ACC112 (cell line): Measurements from ENCODE around the gene CA11.

Experiments used
- H2AFZ ChIP-seq: fragments of 200-600 bp; sonication (generic); one replicate; pipeline ENCODE4 v1.6.0; 2017; ENCODE audit warnings: antibody characterized with exemption, low read length; ENCODE audit not compliant: unreplicated experiment
- H3K27ac ChIP-seq: fragments of 200-600 bp; sonication (generic); 2 replicates; pipeline ENCODE4 v1.5.1; 2014; ENCODE audit warnings: low read depth, mild to moderate bottlenecking, antibody characterized with exemption, low read length, moderate library complexity
- H3K27me3 ChIP-seq: fragments of 200-600 bp; sonication (generic); 2 replicates; pipeline ENCODE4 v1.6.1; 2014; ENCODE audit warnings: mild to moderate bottlenecking, antibody characterized with exemption, low read length, moderate library complexity, mixed read lengths; ENCODE audit not compliant: insufficient read depth
- H3K36me3 ChIP-seq: fragments of 200-600 bp; sonication (generic); 2 replicates; pipeline ENCODE4 v1.6.1; 2016; ENCODE audit warnings: mild to moderate bottlenecking, antibody characterized with exemption, low read length, moderate library complexity, mixed read lengths; ENCODE audit not compliant: insufficient read depth
- H3K4me1 ChIP-seq: fragments of 200-600 bp; sonication (generic); one replicate; pipeline ENCODE4 v1.6.1; 2016; ENCODE audit warnings: low read length, mixed read lengths; ENCODE audit not compliant: insufficient read depth, unreplicated experiment, control insufficient read depth
- H3K4me3 ChIP-seq: fragments of 200-600 bp; sonication (generic); 2 replicates; pipeline ENCODE4 v1.5.1; 2014; ENCODE audit warnings: mild to moderate bottlenecking, low read depth, low read length
- H3K79me2 ChIP-seq: fragments of 200-600 bp; sonication (generic); one replicate; pipeline ENCODE4 v1.6.0; 2016; ENCODE audit warnings: low read length; ENCODE audit not compliant: control insufficient read depth, unreplicated experiment, insufficient read depth

The CA11 gene

GRCh38 chr19:48628486-48629296 is 17.3 kb downstream of the CA11 start:
- Histone ChIP-seq H3K4me1 (peaks cover 13% of the 10 kb centered on the region), H3K79me2 (no peaks in the 10 kb centered on the region), H3K27me3 (no peaks in the 10 kb centered on the region), H3K27ac (no peak overlapping the region), H3K36me3 (no peaks in the 10 kb centered on the region), H2AFZ (no peak overlapping the region), H3K4me3 (no peak overlapping the region)

- H3K79me2 ChIP-seq = no peaks in the 10 kb centered on the region
- no peaks in the 10 kb centered on the region for H3K27me3 ChIP-seq
- no peak overlapping the region for H3K27ac ChIP-seq
- no peak overlapping the region for H3K4me3 ChIP-seq
- no peaks in the 10 kb centered on the region for H3K36me3 ChIP-seq
- H2AFZ ChIP-seq = no peak overlapping the region
- H3K4me1 ChIP-seq = peaks cover 12% of the 10 kb centered on the region
Observed at GRCh38 chr19:48627865-48628314, 18.1 kb downstream of the CA11 start.

- Histone ChIP-seq H3K4me3 (no peak overlapping the region), H3K27me3 (no peaks in the 10 kb centered on the region), H3K36me3 (no peaks in the 10 kb centered on the region), H3K79me2 (peaks cover 2% of the 10 kb centered on the region), H2AFZ (no peak overlapping the region), H3K4me1 (peaks cover 7% of the 10 kb centered on the region), H3K27ac (no peak overlapping the region)
Observed at GRCh38 chr19:48627201-48627864, 18.7 kb downstream of the CA11 start.

GRCh38 chr19:48625891-48626327 is 20.1 kb downstream of the CA11 start:
- peaks cover 7% of the 10 kb centered on the region for H3K4me1 ChIP-seq

GRCh38 chr19:48624791-48625723 is 20.9 kb downstream of the CA11 start:
- peaks cover 11% of the 10 kb centered on the region for H3K4me1 ChIP-seq
- H3K27ac ChIP-seq = no peak overlapping the region
- peaks cover 6% of the 10 kb centered on the region for H3K79me2 ChIP-seq
- no peaks in the 10 kb centered on the region for H3K36me3 ChIP-seq
- no peaks in the 10 kb centered on the region for H3K27me3 ChIP-seq
- no peak overlapping the region for H2AFZ ChIP-seq
- H3K4me3 ChIP-seq = no peak overlapping the region

More at GRCh38 chr19:48625891-48626327, 20.1 kb downstream of the CA11 start:
- H3K27ac ChIP-seq = no peak overlapping the region
- peaks cover 3% of the 10 kb centered on the region for H3K79me2 ChIP-seq
- H3K27me3 ChIP-seq = no peaks in the 10 kb centered on the region
- H3K36me3 ChIP-seq = no peaks in the 10 kb centered on the region
- no peak overlapping the region for H2AFZ ChIP-seq
- no peak overlapping the region for H3K4me3 ChIP-seq

GRCh38 chr19:48624067-48624594 is 21.9 kb downstream of the CA11 start:
- Histone ChIP-seq H3K4me1 (peaks cover 12% of the 10 kb centered on the region), H2AFZ (no peak overlapping the region), H3K79me2 (peaks cover 12% of the 10 kb centered on the region), H3K27me3 (no peaks in the 10 kb centered on the region), H3K4me3 (peak overlapping the region; percentile 74), H3K36me3 (no peaks in the 10 kb centered on the region), H3K27ac (peak overlapping the region; percentile 53; the same call in 1 of the 2 replicates)

- Histone ChIP-seq H3K36me3 (no peaks in the 10 kb centered on the region), H3K27ac (peak overlapping the region; percentile 53), H3K79me2 (peaks cover 16% of the 10 kb centered on the region), H2AFZ (peak overlapping the region; percentile 59), H3K4me3 (peak overlapping the region; percentile 74), H3K27me3 (no peaks in the 10 kb centered on the region), H3K4me1 (peaks cover 12% of the 10 kb centered on the region)
Observed at GRCh38 chr19:48623556-48624066, 22.4 kb downstream of the CA11 start.

GRCh38 chr19:48619692-48620585 is 26.0 kb downstream of the CA11 start:
- Histone ChIP-seq H3K79me2 (peaks cover 44% of the 10 kb centered on the region), H3K4me1 (peaks cover 17% of the 10 kb centered on the region), H3K27me3 (no peaks in the 10 kb centered on the region), H3K27ac (peak overlapping the region; percentile 88), H2AFZ (no peak overlapping the region), H3K4me3 (peak overlapping the region; percentile 94), H3K36me3 (peaks cover 18% of the 10 kb centered on the region; the same call in 1 of the 2 replicates)

GRCh38 chr19:48618916-48619691 is 26.9 kb downstream of the CA11 start, which contains the start of the genes RPL18 and SPHK2:
Gene RPL18 (minus strand): TSS chr19:48619178. CDS start chr19:48619143, 35 bp downstream.
Gene SPHK2 (plus strand): TSS chr19:48619506. CDS start chr19:48620515, 1,009 bp downstream.
- no peaks in the 10 kb centered on the region for H3K27me3 ChIP-seq
- H3K36me3 ChIP-seq = peaks cover 18% of the 10 kb centered on the region; the same call in 1 of the 2 replicates
- H3K4me3 ChIP-seq = peak within 1 kb of the TSS; percentile 94
- H2AFZ ChIP-seq = no peak within 1 kb of the TSS
- H3K27ac ChIP-seq = peak within 1 kb of the TSS; percentile 88
- peaks cover 17% of the 10 kb centered on the region for H3K4me1 ChIP-seq
- H3K79me2 ChIP-seq = peaks cover 44% of the 10 kb centered on the region
